SU-DHL-6 (cell line): Measurements from ENCODE around the gene CMTM7.

ENCODE experiments used
- H2AFZ ChIP-seq: fragments of 200-600 bp; sonication (generic); 2 replicates; pipeline ENCODE4 v1.6.1; 2014; ENCODE audit warnings: low read depth, mild to moderate bottlenecking, moderate library complexity, mixed read lengths, antibody characterized with exemption, low read length; ENCODE audit not compliant: severe bottlenecking
- H3F3A ChIP-seq: fragments of 200-600 bp; shearing (Covaris generic); 2 replicates; pipeline ENCODE4 v1.6.0; 2016; ENCODE audit warnings: antibody characterized with exemption, mild to moderate bottlenecking; ENCODE audit not compliant: insufficient read depth
- H3K27ac ChIP-seq: fragments of 200-600 bp; sonication (generic); 2 replicates; pipeline ENCODE4 v1.5.1; 2016; ENCODE audit warnings: low read depth, mild to moderate bottlenecking, low read length, moderate library complexity, mixed read lengths
- H3K27me3 ChIP-seq: fragments of 200-600 bp; sonication (generic), shearing (Covaris generic); 2 replicates; pipeline ENCODE4 v1.6.0; 2014; ENCODE audit warnings: mild to moderate bottlenecking, low read length
- H3K36me3 ChIP-seq: fragments of 200-600 bp; sonication (generic); 2 replicates; pipeline ENCODE4 v1.6.1; 2014; ENCODE audit warnings: mild to moderate bottlenecking, low read length, mixed read lengths
- H3K4me2 ChIP-seq: fragments of 300-600, 200-600 bp; shearing (Covaris generic), sonication (generic); 2 replicates; pipeline ENCODE4 v1.6.0; 2014; ENCODE audit warnings: low read length, low read depth, mild to moderate bottlenecking; ENCODE audit not compliant: poor library complexity, severe bottlenecking
- H3K4me3 ChIP-seq: fragments of 200-600 bp; sonication (generic); 2 replicates; pipeline ENCODE4 v1.5.1; 2014; ENCODE audit warnings: antibody characterized with exemption, low read length, mild to moderate bottlenecking, mixed read lengths; ENCODE audit not compliant: insufficient read depth, poor library complexity, severe bottlenecking
- H3K79me2 ChIP-seq: fragments of 200-600 bp; sonication (generic); 2 replicates; pipeline ENCODE4 v1.6.1; 2014; ENCODE audit warnings: mild to moderate bottlenecking, low read length, moderate library complexity; ENCODE audit not compliant: insufficient read depth
- H3K9ac ChIP-seq: fragments of 200-600 bp; sonication (generic); 2 replicates; pipeline ENCODE4 v1.7.0; 2014; ENCODE audit warnings: mild to moderate bottlenecking, low read length
- H3K9me2 ChIP-seq: fragments of 200-600 bp; sonication (generic); replicated peaks from 2 replicates; pipeline ENCODE4 v1.6.1; 2014; ENCODE audit warnings: low read length; ENCODE audit not compliant: insufficient read depth
- H3K9me3 ChIP-seq: fragments of 200-600 bp; sonication (generic); 2 replicates; pipeline ENCODE4 v1.6.1; 2014; ENCODE audit warnings: low read length, mixed read lengths; ENCODE audit not compliant: insufficient read depth
- H4K20me1 ChIP-seq: fragments of 200-600 bp; sonication (generic); 2 replicates; pipeline ENCODE4 v1.6.1; 2014; ENCODE audit warnings: low read depth, mild to moderate bottlenecking, antibody characterized with exemption, low read length, moderate library complexity, mixed read lengths
- CTCF ChIP-seq: fragments of 200-600 bp; sonication (generic); IDR thresholded peaks from one replicate; pipeline ENCODE4 v1.5.1; 2017; ENCODE audit warnings: antibody characterized with exemption, mild to moderate bottlenecking, low read length, moderate library complexity; ENCODE audit not compliant: insufficient read depth, poor library complexity, severe bottlenecking
- EZH2phosphoT487 ChIP-seq: fragments of 200-600 bp; sonication (generic), shearing (Covaris generic); conservative IDR thresholded peaks from 2 replicates; pipeline ENCODE4 v1.6.1; 2018; ENCODE audit warnings: mild to moderate bottlenecking, antibody characterized with exemption, low read length, moderate library complexity, mixed read lengths

The CMTM7 gene

DNA sequence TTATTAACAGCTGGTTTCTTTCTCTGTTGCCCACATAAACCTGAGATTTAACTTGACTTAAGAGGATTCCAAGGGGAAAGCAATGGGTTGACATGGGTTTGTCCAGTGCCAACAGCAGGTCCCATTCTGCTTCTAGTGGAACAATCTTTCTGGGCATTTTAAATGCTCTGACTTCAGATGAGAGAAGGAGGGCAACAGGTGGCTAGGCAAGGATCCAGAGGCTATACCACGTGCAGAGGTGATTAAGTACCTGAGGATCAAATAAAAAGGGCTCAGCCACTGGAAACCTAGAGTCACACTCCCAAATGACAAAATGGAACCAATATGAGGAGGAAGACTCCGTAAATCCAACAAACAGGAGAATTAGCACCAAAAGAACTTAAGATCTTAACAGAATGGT lies 82.5 kb downstream of the CMTM7 start:
- Histone ChIP-seq H3K27me3 (no peaks in the 10 kb centered on the region), H3K27ac (no peak overlapping the region), H3K4me2 (no peak overlapping the region), H3K9ac (no peak overlapping the region), H3K9me2 (no peaks in the 10 kb centered on the region), H3F3A (no peaks in the 10 kb centered on the region), H3K79me2 (no peaks in the 10 kb centered on the region), H4K20me1 (no peaks in the 10 kb centered on the region), H3K9me3 (no peaks in the 10 kb centered on the region), H3K36me3 (no peaks in the 10 kb centered on the region), H2AFZ (no peak overlapping the region), H3K4me3 (no peak overlapping the region)
- no peak for TF ChIP-seq CTCF
- TF ChIP-seq EZH2phosphoT487: no peak

DNA sequence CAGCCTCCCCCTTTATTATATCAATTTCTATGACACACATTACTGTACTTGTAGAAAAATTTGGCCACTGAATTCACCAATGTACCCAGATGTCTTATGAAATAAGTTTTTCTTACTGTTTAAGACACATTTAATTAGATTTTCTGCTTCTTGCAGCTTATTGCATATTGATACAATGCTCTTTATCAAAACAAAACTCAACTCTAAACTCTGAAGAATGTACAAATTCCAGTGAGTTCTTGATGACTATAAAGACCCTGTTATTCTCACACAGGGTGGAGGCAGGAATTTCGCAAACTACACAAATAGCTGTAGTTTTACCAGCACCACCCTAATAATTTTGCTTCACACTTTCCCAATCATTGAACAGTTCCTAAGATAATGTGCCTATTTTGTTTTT lies 89.0 kb downstream of the CMTM7 start:
- H3K9me2 ChIP-seq: no peaks in the 10 kb centered on the region
- no peaks in the 10 kb centered on the region for H3K27me3 ChIP-seq
- peaks cover 9% of the 10 kb centered on the region; the same call in 1 of the 2 replicates for H3K36me3 ChIP-seq
- H4K20me1 ChIP-seq: no peaks in the 10 kb centered on the region
- H3K9ac ChIP-seq: no peak overlapping the region
- no peak for TF ChIP-seq CTCF
- TF ChIP-seq EZH2phosphoT487: no peak
- H3K4me2 ChIP-seq: no peak overlapping the region
- H3F3A ChIP-seq: peaks cover 10% of the 10 kb centered on the region; the same call in 1 of the 2 replicates
- no peak overlapping the region for H3K27ac ChIP-seq
- no peak overlapping the region for H2AFZ ChIP-seq
- no peak overlapping the region for H3K4me3 ChIP-seq
- no peaks in the 10 kb centered on the region for H3K79me2 ChIP-seq
- no peaks in the 10 kb centered on the region for H3K9me3 ChIP-seq

DNA sequence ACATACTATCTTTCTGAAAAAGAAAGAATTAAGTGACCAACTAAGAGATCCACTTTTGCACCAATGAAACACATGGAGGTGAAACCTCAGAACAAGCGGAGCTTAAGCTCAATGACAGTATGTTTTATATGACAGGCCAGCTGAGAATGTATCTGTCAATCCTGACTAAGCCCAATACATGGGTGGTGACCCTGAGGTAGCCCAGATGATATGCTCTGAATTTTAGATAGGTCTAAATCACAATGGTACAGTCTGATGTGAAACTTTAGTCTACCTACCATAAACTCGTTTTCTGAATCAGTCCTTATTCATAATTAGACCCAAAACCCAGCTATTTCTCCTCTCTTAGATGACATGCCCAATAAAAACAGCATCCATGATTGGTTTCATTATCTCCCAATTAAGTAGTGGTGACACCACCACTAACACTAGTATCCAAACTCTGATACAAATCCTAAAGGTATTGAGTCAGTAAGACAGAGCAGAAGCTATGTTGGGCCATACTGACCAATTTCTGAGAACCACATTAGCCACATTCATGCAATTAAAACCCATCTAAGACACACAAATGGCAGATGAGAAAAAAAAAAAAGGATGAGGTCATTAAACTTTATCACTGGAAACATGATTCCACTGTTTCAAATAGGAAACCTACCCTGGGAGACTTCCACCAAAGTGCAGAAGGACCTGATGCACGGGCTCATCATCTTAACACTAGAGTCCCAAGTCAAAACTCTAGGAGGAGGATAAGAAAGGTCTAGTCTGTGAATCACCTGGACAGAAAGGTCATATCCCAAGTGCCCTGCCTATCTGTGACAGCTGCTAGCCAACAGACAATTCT lies 90.4 kb downstream of the CMTM7 start:
- Histone ChIP-seq H3K4me3 (no peak overlapping the region), H3K4me2 (no peak overlapping the region), H3K9ac (no peak overlapping the region), H2AFZ (no peak overlapping the region), H3K36me3 (peaks cover 12% of the 10 kb centered on the region; the same call in 1 of the 2 replicates), H3K27me3 (no peaks in the 10 kb centered on the region), H3K9me3 (no peaks in the 10 kb centered on the region), H3K27ac (no peak overlapping the region), H3F3A (peaks cover 15% of the 10 kb centered on the region; the same call in 1 of the 2 replicates), H3K9me2 (no peaks in the 10 kb centered on the region), H4K20me1 (no peaks in the 10 kb centered on the region), H3K79me2 (no peaks in the 10 kb centered on the region)
- TF ChIP-seq CTCF: no peak
- no peak for TF ChIP-seq EZH2phosphoT487
